K562 (cell line): ENCODE results near the gene MTPN. TPM values are rescaled to one million over a fixed set of nuclear protein-coding genes. Genes with fewer than 3 reads are reported as not detected.
A peak's percentile ranks its signal among the peaks of the same experiment; 100 is the strongest.

Source experiments
- ATAC-seq: fragments of 200-7000 bp; cut with Tn5 transposase; 3 replicates; pipeline ENCODE4 v1.9.1; 2020; ENCODE audit warnings: moderate library complexity
- BruUV-seq: library from RNA; stranded (reverse); fragments of 400-500 nt; replicated peaks from 2 replicates; lab custom pipeline; 2021; lab: Mats Ljungman, UMichigan
- CTCF ChIA-PET: fragments of 300-600 bp; formaldehyde crosslinking; extraction: SDS; loops from one replicate; lab custom pipeline; 2021; ENCODE audit warnings: low intra/inter-chr PET ratio; lab: Yijun Ruan, JAX
- POLR2A ChIA-PET: fragments of 300-600, 350-650 bp; sonication (Branson Sonifier 250); formaldehyde crosslinking; extraction: SDS; loops from one replicate; lab custom pipeline; 2021; ENCODE audit warnings: antibody characterized with exemption, inconsistent platforms; lab: Yijun Ruan, JAX
- DNase-seq, 4 experiments: peaks; one replicate each; pipeline versions ENCODE4 v3.0.0 to v3.0.0-alpha.2; 2011 to 2018; ENCODE audit warnings: low spot score in 3 of 4, mixed read lengths in 3 of 4; ENCODE audit errors: extremely low read depth in 1 of 4
- FAIRE-seq: peaks from 2 replicates; lab custom pipeline; 2011; peaks lifted over from hg19 to GRCh38; lab: Jason Lieb, UNC
- H2AFZ ChIP-seq: 2 replicates; pipeline ENCODE4 v1.6.0; 2011; ENCODE audit warnings: low read depth, low read length, control low read depth, inconsistent platforms
- H3K27ac ChIP-seq: fragments of 200-600 bp; 3 replicates; pipeline ENCODE4 v1.8.0; 2011; ENCODE audit warnings: low read depth, mild to moderate bottlenecking, control low read depth, inconsistent platforms, low read length, moderate library complexity, mixed read lengths; ENCODE audit errors: extremely low read depth
- H3K27me3 ChIP-seq, 2 experiments: fragments of 300-600 bp in 1 of 2; 2 replicates in 1 of 2; 3 replicates in 1 of 2; pipeline versions ENCODE4 v1.6.0 to v1.8.0; 2011; ENCODE audit warnings: inconsistent platforms in 2 of 2, low read length in 2 of 2, mild to moderate bottlenecking in 1 of 2, mixed read lengths in 1 of 2, moderate library complexity in 1 of 2; ENCODE audit not compliant: control insufficient read depth in 2 of 2, insufficient read depth in 2 of 2
- H3K36me3 ChIP-seq: fragments of 300-600 bp; 3 replicates; pipeline ENCODE4 v1.8.0; 2011; ENCODE audit warnings: mild to moderate bottlenecking, low read length, inconsistent platforms; ENCODE audit not compliant: control insufficient read depth, insufficient read depth
- H3K4me1 ChIP-seq, 2 experiments: fragments of 200-600 bp in 1 of 2; replicated peaks in 1 of 2; 2 replicates in 1 of 2; 3 replicates in 1 of 2; pipeline versions ENCODE4 v1.5.1 to v1.8.0; 2011; ENCODE audit warnings: inconsistent platforms in 2 of 2, low read length in 2 of 2, mild to moderate bottlenecking in 1 of 2, mixed read lengths in 1 of 2, moderate library complexity in 1 of 2; ENCODE audit not compliant: control insufficient read depth in 2 of 2, insufficient read depth in 2 of 2
- H3K4me2 ChIP-seq: 2 replicates; pipeline ENCODE4 v1.6.1; 2011; ENCODE audit warnings: low read length, control low read depth, inconsistent platforms, mixed read lengths; ENCODE audit not compliant: insufficient read depth
- H3K4me3 ChIP-seq: fragments of 200-600 bp; sonication (generic), shearing (Covaris generic); 2 replicates; pipeline ENCODE4 v1.5.1; 2016; ENCODE audit warnings: control low read depth, inconsistent platforms
- H3K79me2 ChIP-seq: fragments of 200-600 bp; 3 replicates; pipeline ENCODE4 v1.8.0; 2011; ENCODE audit warnings: low read length, inconsistent platforms; ENCODE audit not compliant: control insufficient read depth, insufficient read depth
- H3K9ac ChIP-seq, 2 experiments: 2 replicates each; pipeline versions ENCODE4 v1.6.0 to v1.6.1; 2011; ENCODE audit warnings: low read depth in 2 of 2, low read length in 2 of 2, control low read depth in 1 of 2, inconsistent platforms in 1 of 2, mild to moderate bottlenecking in 1 of 2, mixed read lengths in 1 of 2; ENCODE audit not compliant: insufficient read depth in 1 of 2
- H3K9me1 ChIP-seq: one replicate; pipeline ENCODE4 v1.6.0; 2011; ENCODE audit warnings: inconsistent platforms, mild to moderate bottlenecking, low read length, moderate library complexity; ENCODE audit not compliant: control insufficient read depth, insufficient read depth
- H3K9me3 ChIP-seq: replicated peaks from 2 replicates; pipeline ENCODE4 v1.5.1; 2011; ENCODE audit warnings: low read depth, low read length, inconsistent platforms; ENCODE audit not compliant: control insufficient read depth, insufficient read depth
- H4K20me1 ChIP-seq: replicated peaks from 2 replicates; pipeline ENCODE4 v1.6.1; 2011; ENCODE audit warnings: low read length, inconsistent platforms, mixed read lengths; ENCODE audit not compliant: control insufficient read depth, insufficient read depth
- ATF1 ChIP-seq, 2 experiments: fragments of 450-650 bp in 1 of 2; IDR thresholded peaks; 2 replicates each; pipeline ENCODE4 v1.6.1; 2016; ENCODE audit warnings: missing compliant biosample characterization in 1 of 2, missing genetic modification characterization in 1 of 2
- CBFA2T2 ChIP-seq: fragments of 450-650 bp; conservative IDR thresholded peaks from 2 replicates; pipeline ENCODE4 v1.6.1; 2017; ENCODE audit warnings: mild to moderate bottlenecking
- EP300 ChIP-seq: IDR thresholded peaks from 2 replicates; pipeline ENCODE4 v1.6.1; 2012; ENCODE audit warnings: low read length, improper control_type of control experiment
- L3MBTL2 ChIP-seq: fragments of 450-650 bp; IDR thresholded peaks from 2 replicates; pipeline ENCODE4 v1.6.1; 2016; ENCODE audit warnings: mild to moderate bottlenecking, moderate library complexity
- MAZ ChIP-seq, 2 experiments: fragments of 450-650 bp in 1 of 2; sonication (generic) in 1 of 2; formaldehyde crosslinking; IDR thresholded peaks in 1 of 2; conservative IDR thresholded peaks in 1 of 2; 2 replicates each; pipeline versions ENCODE4 v1.4.0 to v1.5.0; 2020; ENCODE audit warnings: mild to moderate bottlenecking in 1 of 2, missing genetic modification reagents in 1 of 2
- MNT ChIP-seq, 2 experiments: fragments of 450-650 bp; conservative IDR thresholded peaks; 2 replicates each; pipeline ENCODE4 v1.6.1; 2017; ENCODE audit warnings: mild to moderate bottlenecking in 2 of 2, moderate library complexity in 2 of 2
- RCOR1 ChIP-seq, 2 experiments: IDR thresholded peaks; 2 replicates each; pipeline ENCODE4 v1.6.1; 2012; ENCODE audit warnings: low read depth in 2 of 2, low read length in 2 of 2, borderline replicate concordance in 1 of 2, improper control_type of control experiment in 1 of 2
- SMC3 ChIP-seq: conservative IDR thresholded peaks from 2 replicates; pipeline ENCODE4 v1.6.1; 2011; ENCODE audit warnings: low read depth, low read length, improper control_type of control experiment; ENCODE audit not compliant: insufficient read depth
- TAF15 ChIP-seq: fragments of 200-400 bp; formaldehyde crosslinking; IDR thresholded peaks from 2 replicates; pipeline ENCODE4 v1.6.1; 2017; ENCODE audit warnings: mild to moderate bottlenecking, low read depth, low read length, moderate library complexity
- TBL1XR1 ChIP-seq, 2 experiments: IDR thresholded peaks; 2 replicates each; pipeline ENCODE4 v1.6.1; 2012; ENCODE audit warnings: improper control_type of control experiment in 2 of 2, low read length in 2 of 2, mild to moderate bottlenecking in 1 of 2
- THRAP3 ChIP-seq: fragments of 450-650 bp; IDR thresholded peaks from 2 replicates; pipeline ENCODE4 v1.6.1; 2016; ENCODE audit warnings: mild to moderate bottlenecking, inconsistent platforms, borderline replicate concordance
- TRIM24 ChIP-seq, 2 experiments: fragments of 450-650 bp; IDR thresholded peaks; 2 replicates each; pipeline ENCODE4 v1.6.1; 2016
- ZNF764 ChIP-seq: fragments of 250-450 bp; sonication (Bioruptor Pico); IDR thresholded peaks from 2 replicates; pipeline ENCODE4 v1.4.0; 2020; ENCODE audit warnings: low read depth, mild to moderate bottlenecking, moderate library complexity
- WGBS: fragments of 100-300 bp; shearing (Covaris generic); methylation state at CpG from one replicate; pipeline ENCODE4 v1.1.6; 2016; ENCODE audit warnings: low coverage, mixed read lengths; ENCODE audit not compliant: insufficient coverage; ENCODE audit errors: missing lambda C conversion rate; 5-methylcytosine and 5-hydroxymethylcytosine counted together
- in situ Hi-C: fragments of 300-500 bp; cut with MboI; formaldehyde crosslinking; loops from 4 replicates; pipeline ENCODE4 v1.15.0; 2018; ENCODE audit warnings: inconsistent platforms, mixed read lengths
- intact Hi-C: fragments of 100-400 bp; cut with micrococcal nuclease; formaldehyde crosslinking; loops from 2 replicates; pipeline ENCODE4 v1.14.2; 2022
- polyA plus RNA-seq, 8 experiments: library from polyadenylated mRNA; depleted of rRNA in 4 of 8; stranded (reverse) in 5 of 8; unstranded in 3 of 8; fragments of >200 nt; fragmentation: Nextera tagmentation in 2 of 8; fragmentation: Illumina TruSeq in 1 of 8; extraction: Ambion mirVana in 2 of 8; extraction: Trizol in 1 of 8; gene quantifications; 2 replicates each; pipeline versions ENCODE4 v1.2.1 to v1.2.3, GENCODE V29; 2011 to 2014; ENCODE audit warnings: inconsistent platforms in 1 of 8, missing spikeins in 1 of 8
- total RNA-seq, 7 experiments: library from RNA; depleted of rRNA in 6 of 7; stranded (reverse); fragments of >200 nt in 6 of 7; fragmentation: Illumina TruSeq in 2 of 7; extraction: Trizol in 2 of 7; gene quantifications; 2 replicates each; pipeline versions ENCODE4 v1.2.1 to v1.2.3, GENCODE V29; 2011 to 2021; ENCODE audit warnings: low replicate concordance in 1 of 7

The MTPN gene
- total and polyA plus RNA-seq, 9 of the 15 experiments (the other 6 are each of a cell fraction or from before 2014, with no cell fraction given) = 68.5 to 261 (median 156) TPM

- H2AFZ ChIP-seq = no peak overlapping the region
- no peaks in the 10 kb centered on the region for H3K9me1 ChIP-seq
- no peaks in the 10 kb centered on the region for H3K27me3 ChIP-seq
- no peak overlapping the region for H3K27ac ChIP-seq
- no peaks in the 10 kb centered on the region for H3K9me3 ChIP-seq
- in situ Hi-C loops = no loop called here
- no TSS peak for BruUV-seq
- H3K36me3 ChIP-seq = no peaks in the 10 kb centered on the region
- POLR2A ChIA-PET = interaction anchor here (0.6 to 1.2 kb wide), 2 partner anchors 16 to 209 kb away, joined by 3 to 5 read pairs; no protein-coding TSS in a partner anchor
- H4K20me1 ChIP-seq = no peaks in the 10 kb centered on the region
- intact Hi-C loops = loop anchor here (5.0 to 10.0 kb wide), 2 partner anchors 863 to 1440 kb away; no protein-coding TSS in a partner anchor
- CTCF ChIA-PET = interaction anchor here (1.2 kb wide), 1 partner anchor 211 kb away, joined by 4 read pairs; no protein-coding TSS in a partner anchor
- no peak for TF ChIP-seq ZNF764
- 72% methylated on average over 8 of the region's 8 CpGs for WGBS
- no peak overlapping the region for H3K4me2 ChIP-seq
- H3K4me1 ChIP-seq = no peaks in the 10 kb centered on the region
- no peak for DNase-seq
- H3K79me2 ChIP-seq = no peaks in the 10 kb centered on the region
- no peak overlapping the region for H3K4me3 ChIP-seq
- no peak for FAIRE-seq
- no peak for ATAC-seq
- H3K9ac ChIP-seq = no peak overlapping the region
Observed at GRCh38 chr7:136012238-136012637, 35.1 kb upstream of the MTPN start.

- Histone ChIP-seq H3K27me3 (no peaks in the 10 kb centered on the region), H3K9ac (no peak overlapping the region), H3K36me3 (no peaks in the 10 kb centered on the region), H3K79me2 (no peaks in the 10 kb centered on the region), H2AFZ (peak overlapping the region; percentile 48), H3K27ac (no peak overlapping the region), H3K4me1 (no peaks in the 10 kb centered on the region), H3K4me3 (no peak overlapping the region), H3K4me2 (no peak overlapping the region), H3K9me1 (no peaks in the 10 kb centered on the region), H4K20me1 (no peaks in the 10 kb centered on the region), H3K9me3 (no peaks in the 10 kb centered on the region)
- no TSS peak for BruUV-seq
- ATAC-seq = peak; percentile 81
- CTCF ChIA-PET = interaction anchor here (1.5 to 4.0 kb wide), 5 partner anchors 185 to 728 kb away, joined by 4 to 68 read pairs (median 8); no protein-coding TSS in a partner anchor
- DNase-seq = peak; percentile 52 to 79 (median 57)
- POLR2A ChIA-PET = interaction anchor here (1.0 to 1.6 kb wide), 2 partner anchors 28 to 86 kb away, joined by 3 read pairs; no protein-coding TSS in a partner anchor
- 26% methylated on average over 4 of the region's 4 CpGs for WGBS
- intact Hi-C loops (loop anchor here (1.0 to 10.0 kb wide), 9 partner anchors 67 to 1585 kb away; no protein-coding TSS in a partner anchor), in situ Hi-C loops (loop anchor here (5.0 to 10.0 kb wide), 2 partner anchors 207 to 735 kb away; no protein-coding TSS in a partner anchor)
- peak; percentile 80 for FAIRE-seq
- TF ChIP-seq TBL1XR1 (IDR thresholded peaks at IDR 0.05; ENCODE audit: low read length in 2 of 2) (0 out of 4 replicates have a peak, but pooled peaks of 1 of the 2 experiments have one; percentile 40), L3MBTL2 (peak; percentile 28; the same call in 1 of the 2 replicates), TRIM24 (IDR thresholded peaks at IDR 0.05) (no peak), THRAP3 (0 out of 2 replicates have a peak, but pooled peaks have one; percentile 27), SMC3 (peak; percentile 92), MAZ (CRISPR knock-in tag; conservative IDR thresholded peaks at IDR 0.05 in 1 of 2, IDR thresholded peaks at IDR 0.05 in 1 of 2) (peak in 1 of 2 experiments; percentile 45; a peak in 1 of 4 replicates), CBFA2T2 (no peak), RCOR1 (IDR thresholded peaks at IDR 0.05; ENCODE audit: borderline replicate concordance in 1 of 2, low read depth in 2 of 2, low read length in 2 of 2) (peak in 1 of 2 experiments; percentile 35; a peak in 1 of 4 replicates), MNT (conservative IDR thresholded peaks at IDR 0.05) (peak in 1 of 2 experiments; percentile 19; a peak in 1 of 4 replicates), TAF15 (no peak), EP300 (peak; percentile 44; the same call in 1 of the 2 replicates), ATF1 (CRISPR knock-in tag; IDR thresholded peaks at IDR 0.05) (no peak), ATF1 (tag; IDR thresholded peaks at IDR 0.05) (0 out of 2 replicates have a peak, but pooled peaks have one; percentile 9)
Observed at GRCh38 chr7:136009488-136010079, 32.4 kb upstream of the MTPN start.
